ENCODE data around the gene GMPPB. TPM values are rescaled to one million over a fixed set of nuclear protein-coding genes. Genes with fewer than 3 reads are reported as not detected.
A peak's percentile ranks its signal among the peaks of the same experiment; 100 is the strongest.

The GMPPB gene
- polyA plus RNA-seq, 6 donors from 2014 or later: 11.5 to 22.0 (median 14.6) TPM

GRCh38 chr3:49675912-49676311, 47.8 kb downstream of the GMPPB start:
- peaks cover 10 to 13% of the 10 kb centered on the region in 2 donors for H3K36me3 Mint-ChIP-seq
- DNase-seq (no peak), ATAC-seq (ENCODE audit: low read depth in 2 of 2) (no peak)
- no peak overlapping the region for H3K27ac Mint-ChIP-seq
- peak overlapping the region in 5 of 8 donors; percentile 29 to 98 (median 95) for H3K4me3 Mint-ChIP-seq
- H3K9me3 Mint-ChIP-seq: no peaks in the 10 kb centered on the region
- H3K4me1 Mint-ChIP-seq: peaks cover 31 to 40% (median 32%) of the 10 kb centered on the region in 3 donors
- H3K27me3 Mint-ChIP-seq: no peaks in the 10 kb centered on the region

- Mint-ChIP-seq H3K4me1 (peaks cover 26 to 33% (median 32%) of the 10 kb centered on the region in 3 donors), H3K9me3 (no peaks in the 10 kb centered on the region), H3K36me3 (peaks cover 1 to 4% of the 10 kb centered on the region in 2 donors), H3K27me3 (no peaks in the 10 kb centered on the region), H3K4me3 (peak overlapping the region; percentile 93 to 98 (median 96)), H3K27ac (peak overlapping the region in 4 of 6 donors; percentile 93 to 99 (median 98))
- DNase-seq (no peak), ATAC-seq (ENCODE audit: low read depth in 2 of 2) (peak; percentile 1 to 5)
Observed at GRCh38 chr3:49674497-49674983, 49.2 kb downstream of the GMPPB start.

- H3K36me3 Mint-ChIP-seq: peaks cover 0 to 4% of the 10 kb centered on the region in 2 donors
- DNase-seq (peak; percentile 99), ATAC-seq (ENCODE audit: low read depth in 2 of 2) (peak; percentile 83 to 85)
- H3K9me3 Mint-ChIP-seq: no peaks in the 10 kb centered on the region
- H3K27me3 Mint-ChIP-seq: no peaks in the 10 kb centered on the region
- peak within 1 kb of the TSS; percentile 93 to 98 (median 96) for H3K4me3 Mint-ChIP-seq
- peak within 1 kb of the TSS; percentile 97 to 99 (median 98) for H3K27ac Mint-ChIP-seq
- H3K4me1 Mint-ChIP-seq: peaks cover 26 to 33% (median 32%) of the 10 kb centered on the region in 3 donors
Observed at GRCh38 chr3:49673715-49674496, 49.8 kb downstream of the GMPPB start, which contains the start of gene APEH. Gene APEH, plus strand, starts transcription at chr3:49674351. Its CDS starts 51 bp downstream, at chr3:49674402.

GRCh38 chr3:49673121-49673714, 50.5 kb downstream of the GMPPB start:
- Mint-ChIP-seq H3K4me3 (peak overlapping the region; percentile 93 to 98 (median 96)), H3K36me3 (peaks cover 0 to 2% of the 10 kb centered on the region in 2 donors), H3K9me3 (no peaks in the 10 kb centered on the region), H3K27me3 (peaks cover 0 to 4% (median 0%) of the 10 kb centered on the region in 3 donors), H3K27ac (peak overlapping the region; percentile 44 to 99 (median 98)), H3K4me1 (peaks cover 26 to 33% (median 32%) of the 10 kb centered on the region in 3 donors)
- no peak for DNase-seq
- ATAC-seq (ENCODE audit: low read depth in 2 of 2): no peak

- peak overlapping the region in 2 of 6 donors; percentile 71 to 93 for H3K27ac Mint-ChIP-seq
- peak overlapping the region in 7 of 8 donors; percentile 26 to 88 (median 68) for H3K4me3 Mint-ChIP-seq
- peaks cover 0 to 7% (median 0%) of the 10 kb centered on the region in 3 donors for H3K27me3 Mint-ChIP-seq
- peaks cover 26 to 33% (median 32%) of the 10 kb centered on the region in 3 donors for H3K4me1 Mint-ChIP-seq
- no peaks in the 10 kb centered on the region for H3K9me3 Mint-ChIP-seq
- H3K36me3 Mint-ChIP-seq: no peaks in the 10 kb centered on the region
- ATAC-seq (ENCODE audit: low read depth in 2 of 2) (no peak), DNase-seq (peak; percentile 53)
Observed at GRCh38 chr3:49671291-49672288, 52.2 kb downstream of the GMPPB start.

- Mint-ChIP-seq H3K4me3 (no peak overlapping the region), H3K27me3 (peaks cover 0 to 7% (median under 1%) of the 10 kb centered on the region in 3 donors), H3K27ac (no peak overlapping the region), H3K4me1 (peaks cover 26 to 33% (median 29%) of the 10 kb centered on the region in 3 donors), H3K36me3 (no peaks in the 10 kb centered on the region), H3K9me3 (no peaks in the 10 kb centered on the region)
- DNase-seq (no peak), ATAC-seq (ENCODE audit: low read depth in 2 of 2) (no peak)
Observed at GRCh38 chr3:49670940-49671290, 52.8 kb downstream of the GMPPB start.

Other genes starting within 250 kb of the GMPPB start
- gene BSN, start 169.5 kb downstream of the GMPPB start, polyA plus RNA-seq (ENCODE audit: low read depth in 6 of 6): not detected
- 100 to 1,000 TPM in 1 of 6 donors, 10 to 100 TPM in 5; 73.4 to 105 (median 82.2) TPM for gene APEH, start 49.6 kb downstream of the GMPPB start, polyA plus RNA-seq (ENCODE audit: low read depth in 6 of 6)
- gene MST1, start 34.5 kb downstream of the GMPPB start, polyA plus RNA-seq (ENCODE audit: low read depth in 6 of 6): 1 to 10 TPM in 2 of 6 donors, under 1 TPM in 1, not detected in 3; 0.41 to 1.8 (median 1.1) TPM
- 10 to 100 TPM in 5 of 6 donors, 1 to 10 TPM in 1; 5.7 to 19.5 (median 11.0) TPM for gene RNF123, start 34.4 kb downstream of the GMPPB start, polyA plus RNA-seq (ENCODE audit: low read depth in 6 of 6)
- under 1 TPM in 2 of 6 donors, not detected in 4; 0.30 to 0.77 TPM for gene AMIGO3, start 4.3 kb downstream of the GMPPB start, polyA plus RNA-seq (ENCODE audit: low read depth in 6 of 6)
- gene IP6K1, start 62.6 kb upstream of the GMPPB start, polyA plus RNA-seq (ENCODE audit: low read depth in 6 of 6): 10 to 100 TPM; 16.2 to 23.9 (median 21.3) TPM
- not detected for gene CDHR4, start 75.9 kb upstream of the GMPPB start, polyA plus RNA-seq (ENCODE audit: low read depth in 6 of 6)
- gene INKA1, start 79.3 kb upstream of the GMPPB start, polyA plus RNA-seq (ENCODE audit: low read depth in 6 of 6): 10 to 100 TPM in 5 of 6 donors, 1 to 10 TPM in 1; 4.3 to 21.7 (median 15.4) TPM
- 10 to 100 TPM; 38.5 to 67.7 (median 52.7) TPM for gene UBA7, start 90.0 kb upstream of the GMPPB start, polyA plus RNA-seq (ENCODE audit: low read depth in 6 of 6)
- gene TRAIP, start 132.6 kb upstream of the GMPPB start, polyA plus RNA-seq (ENCODE audit: low read depth in 6 of 6): 1 to 10 TPM; 2.2 to 4.6 (median 3.8) TPM
- gene CAMKV, start 146.0 kb upstream of the GMPPB start, polyA plus RNA-seq (ENCODE audit: low read depth in 6 of 6): not detected
- gene MST1R, start 179.9 kb upstream of the GMPPB start, polyA plus RNA-seq (ENCODE audit: low read depth in 6 of 6): not detected
- 10 to 100 TPM in 2 of 6 donors, 1 to 10 TPM in 4; 6.3 to 12.3 (median 8.0) TPM for gene MON1A, start 205.9 kb upstream of the GMPPB start, polyA plus RNA-seq (ENCODE audit: low read depth in 6 of 6)
- 10 to 100 TPM; 32.6 to 89.1 (median 50.0) TPM for gene RBM6, start 216.2 kb upstream of the GMPPB start, polyA plus RNA-seq (ENCODE audit: low read depth in 6 of 6)